SU-DHL-6 (cell line): ENCODE results near the gene PRIM1.

Experiments used
- H2AFZ ChIP-seq: fragments of 200-600 bp; sonication (generic); 2 replicates; pipeline ENCODE4 v1.6.1; 2014; ENCODE audit warnings: low read depth, mild to moderate bottlenecking, moderate library complexity, mixed read lengths, antibody characterized with exemption, low read length; ENCODE audit not compliant: severe bottlenecking
- H3F3A ChIP-seq: fragments of 200-600 bp; shearing (Covaris generic); 2 replicates; pipeline ENCODE4 v1.6.0; 2016; ENCODE audit warnings: antibody characterized with exemption, mild to moderate bottlenecking; ENCODE audit not compliant: insufficient read depth
- H3K27ac ChIP-seq: fragments of 200-600 bp; sonication (generic); 2 replicates; pipeline ENCODE4 v1.5.1; 2016; ENCODE audit warnings: low read depth, mild to moderate bottlenecking, low read length, moderate library complexity, mixed read lengths
- H3K27me3 ChIP-seq: fragments of 200-600 bp; sonication (generic), shearing (Covaris generic); 2 replicates; pipeline ENCODE4 v1.6.0; 2014; ENCODE audit warnings: mild to moderate bottlenecking, low read length
- H3K36me3 ChIP-seq: fragments of 200-600 bp; sonication (generic); 2 replicates; pipeline ENCODE4 v1.6.1; 2014; ENCODE audit warnings: mild to moderate bottlenecking, low read length, mixed read lengths
- H3K4me2 ChIP-seq: fragments of 300-600, 200-600 bp; shearing (Covaris generic), sonication (generic); 2 replicates; pipeline ENCODE4 v1.6.0; 2014; ENCODE audit warnings: low read length, low read depth, mild to moderate bottlenecking; ENCODE audit not compliant: poor library complexity, severe bottlenecking
- H3K4me3 ChIP-seq: fragments of 200-600 bp; sonication (generic); 2 replicates; pipeline ENCODE4 v1.5.1; 2014; ENCODE audit warnings: antibody characterized with exemption, low read length, mild to moderate bottlenecking, mixed read lengths; ENCODE audit not compliant: insufficient read depth, poor library complexity, severe bottlenecking
- H3K79me2 ChIP-seq: fragments of 200-600 bp; sonication (generic); 2 replicates; pipeline ENCODE4 v1.6.1; 2014; ENCODE audit warnings: mild to moderate bottlenecking, low read length, moderate library complexity; ENCODE audit not compliant: insufficient read depth
- H3K9ac ChIP-seq: fragments of 200-600 bp; sonication (generic); 2 replicates; pipeline ENCODE4 v1.7.0; 2014; ENCODE audit warnings: mild to moderate bottlenecking, low read length
- H3K9me2 ChIP-seq: fragments of 200-600 bp; sonication (generic); replicated peaks from 2 replicates; pipeline ENCODE4 v1.6.1; 2014; ENCODE audit warnings: low read length; ENCODE audit not compliant: insufficient read depth
- H3K9me3 ChIP-seq: fragments of 200-600 bp; sonication (generic); 2 replicates; pipeline ENCODE4 v1.6.1; 2014; ENCODE audit warnings: low read length, mixed read lengths; ENCODE audit not compliant: insufficient read depth
- H4K20me1 ChIP-seq: fragments of 200-600 bp; sonication (generic); 2 replicates; pipeline ENCODE4 v1.6.1; 2014; ENCODE audit warnings: low read depth, mild to moderate bottlenecking, antibody characterized with exemption, low read length, moderate library complexity, mixed read lengths
- CTCF ChIP-seq: fragments of 200-600 bp; sonication (generic); IDR thresholded peaks from one replicate; pipeline ENCODE4 v1.5.1; 2017; ENCODE audit warnings: antibody characterized with exemption, mild to moderate bottlenecking, low read length, moderate library complexity; ENCODE audit not compliant: insufficient read depth, poor library complexity, severe bottlenecking
- EZH2phosphoT487 ChIP-seq: fragments of 200-600 bp; sonication (generic), shearing (Covaris generic); conservative IDR thresholded peaks from 2 replicates; pipeline ENCODE4 v1.6.1; 2018; ENCODE audit warnings: mild to moderate bottlenecking, antibody characterized with exemption, low read length, moderate library complexity, mixed read lengths

PRIM1 gene

GRCh38 chr12:56719056-56719455, 33.1 kb downstream of the PRIM1 start:
- Histone ChIP-seq H2AFZ (no peak overlapping the region), H4K20me1 (peaks cover 66% of the 10 kb centered on the region), H3K9me3 (no peaks in the 10 kb centered on the region), H3K9me2 (no peaks in the 10 kb centered on the region), H3K4me2 (no peak overlapping the region), H3K79me2 (peaks cover 82% of the 10 kb centered on the region), H3K27me3 (no peaks in the 10 kb centered on the region), H3F3A (peaks cover 37% of the 10 kb centered on the region), H3K9ac (no peak overlapping the region), H3K4me3 (no peak overlapping the region), H3K36me3 (peaks cover 34% of the 10 kb centered on the region), H3K27ac (0 out of 2 replicates have a peak overlapping the region, but pooled peaks have one; percentile 32)
- TF ChIP-seq CTCF (no peak), EZH2phosphoT487 (no peak)

GRCh38 chr12:56718636-56719035, 33.5 kb downstream of the PRIM1 start:
- no peaks in the 10 kb centered on the region for H3K27me3 ChIP-seq
- H3K4me3 ChIP-seq = no peak overlapping the region
- no peaks in the 10 kb centered on the region for H3K9me2 ChIP-seq
- H3K79me2 ChIP-seq = peaks cover 78% of the 10 kb centered on the region
- H3F3A ChIP-seq = peaks cover 39% of the 10 kb centered on the region
- no peak overlapping the region for H2AFZ ChIP-seq
- TF ChIP-seq EZH2phosphoT487 (no peak), CTCF (no peak)
- peaks cover 65% of the 10 kb centered on the region for H4K20me1 ChIP-seq
- no peak overlapping the region for H3K9ac ChIP-seq
- peaks cover 31% of the 10 kb centered on the region for H3K36me3 ChIP-seq
- peak overlapping the region; percentile 32 for H3K27ac ChIP-seq
- no peak overlapping the region for H3K4me2 ChIP-seq
- H3K9me3 ChIP-seq = no peaks in the 10 kb centered on the region

DNA sequence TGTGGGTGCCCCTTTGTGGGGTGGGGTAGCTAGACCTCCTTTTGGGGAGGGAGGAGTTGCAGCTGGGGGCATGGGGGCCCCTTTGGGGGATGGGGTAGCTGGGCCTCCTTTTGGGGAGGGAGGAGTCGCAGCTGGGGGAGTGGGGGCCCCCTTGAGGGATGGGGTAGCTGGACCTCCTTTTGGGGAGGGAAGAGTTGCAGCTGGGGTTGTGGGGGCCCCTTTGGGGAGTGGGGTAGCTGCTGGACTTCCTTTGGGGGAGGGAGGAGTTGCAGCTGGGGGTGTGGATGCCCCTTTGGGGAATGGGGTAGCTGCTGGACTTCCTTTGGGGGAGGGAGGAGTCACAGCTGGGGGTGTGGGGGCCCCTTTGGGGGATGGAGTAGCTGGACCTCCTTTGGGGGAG, 34.0 kb downstream of the PRIM1 start:
- TF ChIP-seq EZH2phosphoT487 = no peak
- no peak for TF ChIP-seq CTCF
- peaks cover 73% of the 10 kb centered on the region for H3K79me2 ChIP-seq
- H3K27me3 ChIP-seq = no peaks in the 10 kb centered on the region
- no peak overlapping the region for H3K9ac ChIP-seq
- peaks cover 40% of the 10 kb centered on the region for H3F3A ChIP-seq
- no peak overlapping the region for H3K4me3 ChIP-seq
- peak overlapping the region; percentile 32 for H3K27ac ChIP-seq
- H4K20me1 ChIP-seq = peaks cover 61% of the 10 kb centered on the region
- H3K9me2 ChIP-seq = no peaks in the 10 kb centered on the region
- peaks cover 32% of the 10 kb centered on the region for H3K36me3 ChIP-seq
- no peak overlapping the region for H2AFZ ChIP-seq
- H3K9me3 ChIP-seq = no peaks in the 10 kb centered on the region
- no peak overlapping the region for H3K4me2 ChIP-seq
